IPS-11a (cell line): ENCODE results near the gene PRMT7.

Source experiments
- H3K4me3 ChIP-seq: one replicate; pipeline ENCODE4 v1.5.1; 2013; ENCODE audit warnings: low read depth, low read length, control low read depth

The PRMT7 gene

DNA sequence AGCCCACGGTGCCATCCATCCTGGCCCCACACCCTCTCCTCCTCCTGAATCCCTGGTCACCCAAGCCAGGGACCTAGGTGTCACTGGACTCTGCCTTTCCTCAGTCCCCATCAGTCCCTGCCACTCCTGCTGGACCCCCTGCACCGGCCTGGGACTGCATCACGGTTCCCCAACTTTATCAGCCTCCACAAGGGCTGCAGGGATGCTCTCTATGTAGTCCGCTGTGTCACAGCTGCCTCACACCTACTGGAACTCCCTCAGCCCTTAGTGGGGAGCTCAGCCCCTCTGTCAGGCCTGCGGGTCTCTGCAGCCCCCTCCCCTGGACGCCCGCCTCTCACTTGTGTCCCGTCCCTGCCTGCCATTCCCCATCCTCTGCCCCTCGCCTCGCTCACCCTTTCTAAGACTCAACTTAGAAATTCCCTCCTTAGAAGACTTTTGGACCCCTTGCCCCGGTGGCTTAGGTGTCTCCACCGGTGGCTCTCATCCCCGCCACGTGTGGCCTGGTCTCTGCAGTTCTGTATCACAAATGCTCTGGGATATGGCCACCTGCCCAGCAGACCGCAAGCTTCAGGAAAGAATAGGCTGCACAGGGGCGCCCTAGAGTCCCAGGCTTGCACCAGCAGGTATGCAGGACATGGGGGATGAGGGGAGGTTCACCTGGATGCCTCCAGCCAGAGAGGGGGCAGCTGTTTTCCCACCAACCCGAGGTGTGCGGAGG, 62.9 kb downstream of the PRMT7 start:
- H3K4me3 ChIP-seq: no peak overlapping the region

DNA sequence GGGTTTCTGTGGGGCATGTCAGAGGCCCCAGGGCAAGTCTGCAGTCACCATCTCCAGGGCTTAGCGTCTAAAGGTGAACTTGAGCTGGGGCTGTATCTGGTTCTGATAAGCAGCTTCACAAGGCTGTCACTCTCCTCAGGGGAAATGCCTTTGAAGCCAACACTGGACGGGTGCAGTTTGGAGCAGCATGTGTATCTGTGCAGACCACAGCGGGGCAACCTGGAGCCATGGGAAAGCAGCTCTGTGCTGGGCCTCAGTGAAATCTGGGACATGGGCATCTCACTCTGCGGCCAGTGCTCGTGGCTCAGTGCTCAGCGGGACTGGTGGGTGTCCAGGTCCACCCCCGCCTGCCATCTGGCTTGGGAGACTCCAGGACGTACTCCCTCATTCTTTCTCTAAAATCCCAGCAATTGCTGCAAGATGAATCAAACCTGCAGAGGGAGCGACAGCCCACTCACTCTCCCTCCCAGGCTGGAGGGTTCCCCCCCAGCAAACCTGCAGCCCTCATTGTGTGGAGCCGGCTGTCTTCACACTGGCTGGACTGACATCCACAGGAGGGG, 63.5 kb downstream of the PRMT7 start:
- no peak overlapping the region for H3K4me3 ChIP-seq

DNA sequence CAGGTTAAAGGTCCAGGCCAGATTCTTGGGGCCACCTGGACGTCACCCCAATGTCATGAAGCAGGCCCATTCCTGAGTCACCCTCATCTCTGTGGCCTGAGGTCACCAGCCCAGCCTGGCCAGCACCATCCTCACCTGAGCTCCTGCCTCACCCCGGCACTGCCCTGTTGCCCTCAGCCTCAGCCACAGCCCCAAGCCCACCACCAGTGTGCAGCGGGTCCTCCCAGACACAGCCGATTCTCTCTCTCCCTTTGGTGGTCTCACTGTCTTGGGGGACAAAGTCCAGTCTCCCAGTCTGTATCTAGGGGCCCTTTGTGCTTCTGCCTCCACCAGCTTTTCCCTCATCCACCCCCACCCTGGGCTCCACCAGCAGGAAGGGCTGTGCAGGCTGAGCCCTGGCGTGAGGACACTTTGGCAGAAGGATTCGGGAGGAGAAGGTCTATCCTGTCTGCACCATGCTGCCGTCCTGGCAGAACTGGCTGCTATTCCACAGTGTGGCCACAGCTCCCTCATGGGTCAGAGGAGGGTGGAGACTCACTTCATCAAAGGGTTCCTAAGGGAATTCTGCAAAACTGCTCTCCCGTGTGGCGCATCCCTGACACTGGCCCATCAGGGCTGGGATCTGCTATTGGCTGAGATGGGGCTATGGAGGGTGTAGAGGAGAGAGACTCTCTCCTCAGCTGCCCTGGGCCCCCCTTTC, 64.3 kb downstream of the PRMT7 start:
- H3K4me3 ChIP-seq: no peak overlapping the region

DNA sequence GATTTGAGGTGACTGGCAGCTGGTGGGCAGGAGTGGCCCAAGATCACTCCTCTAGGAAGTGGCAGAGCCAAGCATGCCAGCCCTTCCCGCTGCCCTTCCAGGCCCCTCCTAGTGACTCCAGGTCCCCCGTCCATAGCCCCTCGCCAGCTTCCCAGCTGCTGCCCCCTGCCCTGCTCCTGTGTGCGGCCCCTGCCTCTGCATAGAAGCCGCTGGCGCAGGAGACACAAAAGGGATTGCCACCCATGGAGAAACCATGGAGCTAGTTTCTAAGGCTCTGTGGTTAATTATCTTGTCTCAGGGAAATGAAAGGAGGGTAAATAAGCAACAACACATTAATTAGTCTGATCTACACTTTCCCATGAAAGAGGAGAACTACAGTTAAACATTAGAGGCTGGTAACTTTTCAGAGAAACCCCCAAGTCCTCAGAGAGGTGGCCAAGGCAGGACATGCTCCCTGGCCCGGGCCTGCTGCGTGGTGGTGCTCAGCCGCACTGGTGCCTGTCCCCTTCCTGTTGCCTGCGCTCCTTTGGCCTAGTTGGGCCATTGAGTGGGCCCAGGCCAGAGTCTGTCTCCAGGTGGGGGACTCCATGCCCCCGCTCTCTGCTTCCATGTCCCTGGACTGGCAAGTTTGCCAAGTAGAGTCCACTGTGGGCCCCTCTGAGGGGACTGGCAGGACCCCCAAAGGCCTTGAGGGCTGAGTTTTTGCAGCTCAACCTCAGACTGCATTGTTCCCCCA, 65.2 kb downstream of the PRMT7 start:
- H3K4me3 ChIP-seq: no peak overlapping the region

GRCh38 chr16:68376590-68376989, 65.8 kb downstream of the PRMT7 start:
- no peak overlapping the region for H3K4me3 ChIP-seq

- H3K4me3 ChIP-seq: no peak overlapping the region
Observed at GRCh38 chr16:68377221-68377620, 66.4 kb downstream of the PRMT7 start.

GRCh38 chr16:68377667-68378393, 67.0 kb downstream of the PRMT7 start:
- H3K4me3 ChIP-seq: no peak overlapping the region

- H3K4me3 ChIP-seq: no peak overlapping the region
Observed at GRCh38 chr16:68378436-68379415, 67.9 kb downstream of the PRMT7 start.

DNA sequence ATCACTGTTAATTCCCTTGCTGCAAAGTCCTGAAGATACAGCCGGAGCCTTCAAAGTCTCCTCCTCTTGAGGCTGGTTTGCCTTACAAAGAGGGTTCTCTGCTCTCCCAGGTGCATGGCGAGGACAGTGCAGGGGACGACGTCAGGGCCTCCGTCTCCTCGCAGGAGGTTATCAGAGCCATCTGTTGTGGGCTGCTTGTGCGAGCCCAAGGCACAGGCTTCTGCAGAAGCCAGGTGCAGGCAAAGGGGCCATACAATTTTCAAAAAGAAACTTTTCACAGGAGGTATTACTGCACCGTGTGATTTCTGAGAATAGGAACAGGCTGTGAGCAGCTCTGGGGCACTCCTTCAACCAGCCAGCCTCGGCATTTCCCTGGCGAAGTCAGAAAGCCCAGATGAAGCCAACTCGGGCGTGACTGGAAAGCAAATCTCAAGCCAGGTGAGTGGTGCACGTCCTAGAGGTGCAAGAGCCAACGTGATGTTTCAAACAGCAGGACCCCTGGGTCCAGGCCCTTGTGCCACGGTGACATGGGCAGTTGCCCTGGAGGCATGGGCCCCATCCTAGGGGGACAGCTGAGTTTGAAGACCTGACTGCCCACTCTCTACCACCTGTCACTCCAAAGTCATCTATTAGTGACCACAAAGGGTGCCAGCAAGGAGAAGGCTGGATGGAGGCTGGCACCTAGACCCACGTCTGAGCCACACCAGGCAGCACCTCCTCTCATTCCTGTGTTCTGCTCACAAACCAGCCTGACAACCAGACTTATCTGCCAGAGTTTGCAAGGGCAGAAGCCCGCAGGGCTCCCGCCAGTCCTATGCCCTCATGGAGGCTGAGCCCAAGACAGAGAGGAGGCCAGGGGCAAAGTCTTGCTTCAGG, 68.9 kb downstream of the PRMT7 start:
- no peak overlapping the region for H3K4me3 ChIP-seq

DNA sequence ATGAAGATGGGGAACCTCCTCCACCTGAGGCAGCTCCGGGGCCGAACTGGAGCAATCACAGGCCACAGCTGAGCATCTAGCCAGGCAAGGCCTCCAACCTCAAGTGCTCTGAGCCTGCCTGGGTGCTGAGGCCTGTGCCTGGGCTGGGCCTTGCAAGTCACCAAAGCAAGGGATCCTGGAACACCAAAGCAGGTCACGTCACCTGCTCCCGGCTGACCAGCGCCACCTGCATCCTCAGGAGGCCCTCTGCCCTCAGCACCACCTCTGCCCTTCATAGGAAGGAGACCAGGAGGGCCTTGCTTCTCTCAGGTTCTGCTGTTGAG, 69.5 kb downstream of the PRMT7 start:
- no peak overlapping the region for H3K4me3 ChIP-seq

DNA sequence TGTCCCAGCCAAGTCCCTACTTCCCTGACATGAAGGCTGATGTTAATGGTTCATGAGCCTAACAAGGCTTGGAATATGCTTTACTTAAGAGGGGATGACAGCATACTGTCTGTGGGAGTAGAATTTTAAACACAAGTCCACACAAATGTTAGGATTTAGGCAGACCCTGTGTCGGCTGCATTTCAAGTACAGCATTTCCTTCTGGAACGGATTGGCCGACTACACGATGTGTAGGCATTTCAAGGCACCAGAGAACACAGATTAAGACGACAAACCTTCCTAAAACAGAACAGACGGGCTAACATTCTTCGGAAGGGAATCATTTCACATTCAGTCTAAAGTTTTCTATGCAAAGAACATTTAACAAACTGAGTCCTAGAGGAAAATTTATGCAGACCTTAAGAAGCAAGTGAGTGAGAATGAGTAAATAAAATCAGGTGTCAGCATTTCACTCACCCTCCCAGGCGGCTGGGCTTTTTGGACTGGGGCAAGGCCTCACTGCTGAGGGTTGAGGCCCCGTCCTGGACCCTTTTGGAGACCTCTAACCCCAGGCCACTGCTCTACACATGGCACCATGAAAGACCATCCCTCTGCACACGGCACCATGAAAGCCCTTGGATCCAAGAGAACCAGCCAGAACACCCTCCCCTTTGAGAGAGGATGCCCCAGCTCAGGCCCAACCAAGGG, 70.0 kb downstream of the PRMT7 start:
- no peak overlapping the region for H3K4me3 ChIP-seq

- no peak overlapping the region for H3K4me3 ChIP-seq
Observed at GRCh38 chr16:68381363-68381724, 70.5 kb downstream of the PRMT7 start.

DNA sequence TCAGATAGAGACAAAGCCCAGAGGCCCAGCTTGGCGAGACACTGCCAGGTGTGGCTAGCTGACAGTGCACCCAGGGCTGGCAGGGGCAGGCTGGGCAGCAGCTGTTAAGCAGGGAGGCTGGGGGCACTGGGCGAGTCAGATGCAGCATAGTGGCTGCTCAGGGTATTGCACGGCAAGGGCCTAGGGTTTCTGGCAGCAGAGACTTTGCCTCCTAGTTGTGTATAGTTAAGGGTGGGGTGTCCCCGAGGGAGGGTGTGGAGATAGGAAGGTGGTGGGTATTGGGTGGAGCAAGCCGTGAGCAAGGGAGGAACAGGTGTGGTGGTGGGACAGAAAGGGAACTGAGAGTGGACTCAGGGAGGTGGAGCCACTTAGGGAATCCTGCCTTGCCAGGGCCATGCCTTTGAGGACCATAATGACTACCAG, 71.5 kb downstream of the PRMT7 start:
- H3K4me3 ChIP-seq: no peak overlapping the region

- H3K4me3 ChIP-seq: no peak overlapping the region
Observed at GRCh38 chr16:68383858-68384257, 73.0 kb downstream of the PRMT7 start.

- H3K4me3 ChIP-seq: no peak overlapping the region
Observed at GRCh38 chr16:68384288-68385161, 73.7 kb downstream of the PRMT7 start.

DNA sequence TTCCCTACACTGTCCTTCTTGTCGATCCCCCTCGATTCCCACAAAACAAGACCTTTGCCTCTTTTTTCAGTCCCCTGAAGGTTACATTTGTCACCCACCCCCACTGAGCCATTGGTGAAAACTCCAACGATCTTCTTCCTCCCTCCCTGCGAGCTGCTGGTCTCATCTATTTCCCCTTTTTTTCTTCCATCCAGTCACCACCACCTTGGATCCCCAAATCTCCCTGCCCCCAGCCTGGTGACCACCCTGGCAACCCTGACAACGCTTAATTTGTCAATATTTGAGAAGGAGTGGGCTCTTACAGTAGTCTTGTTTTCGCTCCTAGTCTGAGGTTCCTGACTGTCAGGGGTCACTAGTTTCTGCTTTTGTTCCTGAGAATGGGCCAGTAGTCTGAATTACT, 74.6 kb downstream of the PRMT7 start:
- H3K4me3 ChIP-seq: no peak overlapping the region

- H3K4me3 ChIP-seq: no peak overlapping the region
Observed at GRCh38 chr16:68386628-68387027, 75.8 kb downstream of the PRMT7 start.

DNA sequence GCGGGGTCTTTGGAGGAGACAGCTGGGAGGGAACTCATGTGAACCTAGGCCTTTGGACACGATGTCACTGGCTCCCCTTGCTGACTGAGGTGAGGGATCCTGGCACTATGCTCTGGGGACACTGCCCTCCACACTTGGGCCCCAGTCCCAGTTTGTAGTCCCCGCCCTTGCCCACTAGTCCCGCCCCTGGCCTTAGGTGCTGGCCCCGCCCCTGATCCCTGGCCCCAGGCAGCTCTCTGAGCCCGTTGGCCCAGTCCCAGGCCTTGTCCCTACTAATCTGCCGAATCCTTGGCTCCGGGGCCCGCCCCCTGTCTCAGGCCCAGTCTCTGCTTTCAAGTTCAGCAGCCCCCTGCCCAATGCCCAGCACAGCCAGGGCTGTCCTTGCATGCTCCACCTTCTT, 76.5 kb downstream of the PRMT7 start:
- H3K4me3 ChIP-seq: no peak overlapping the region
